HG03097 (cell line): Measurements from ENCODE around the gene B3GNT3.
"Not testable (repeated sequence)": the region's sequence is repeated elsewhere in the genome, so short reads cannot be mapped to it uniquely, and the experiment has no call there.

Experiments used
- ATAC-seq: cut with Tn5 transposase; IDR thresholded peaks from one replicate; pipeline ENCODE4 v1.9.1; 2021; ENCODE audit not compliant: unreplicated experiment, low FRiP score

The B3GNT3 gene

GRCh38 chr19:17796013-17796837 lies 1.3 kb downstream of the B3GNT3 start:
- no peak for ATAC-seq

GRCh38 chr19:17796838-17797423 lies 2.0 kb downstream of the B3GNT3 start:
- ATAC-seq, result no peak

- ATAC-seq, result no peak
These were observed 2.7 kb downstream of the B3GNT3 start for GRCh38 chr19:17797424-17798201.

- ATAC-seq, result not testable (repeated sequence)
These were observed 3.7 kb downstream of the B3GNT3 start for GRCh38 chr19:17798599-17798998.

- no peak for ATAC-seq
These were observed 7.4 kb downstream of the B3GNT3 start for GRCh38 chr19:17802137-17802858.

- no peak for ATAC-seq
These were observed 8.4 kb downstream of the B3GNT3 start for GRCh38 chr19:17803264-17803896.

- no peak for ATAC-seq
These were observed 10.5 kb downstream of the B3GNT3 start for GRCh38 chr19:17805427-17805826.

- no peak for ATAC-seq
These were observed 12.0 kb downstream of the B3GNT3 start for GRCh38 chr19:17806945-17807344.

GRCh38 chr19:17807731-17808316 lies 12.9 kb downstream of the B3GNT3 start:
- ATAC-seq, result no peak

GRCh38 chr19:17811103-17811502 lies 16.2 kb downstream of the B3GNT3 start:
- no peak for ATAC-seq

- no peak for ATAC-seq
These were observed 16.7 kb downstream of the B3GNT3 start for GRCh38 chr19:17811681-17812080.

- no peak for ATAC-seq
These were observed 17.2 kb downstream of the B3GNT3 start for GRCh38 chr19:17812099-17812498.

GRCh38 chr19:17817668-17818363 lies 22.9 kb downstream of the B3GNT3 start:
- no peak for ATAC-seq

GRCh38 chr19:17821190-17821589 lies 26.3 kb downstream of the B3GNT3 start, which contains the start of gene INSL3:
Gene INSL3 (minus strand): TSS chr19:17821519. CDS start chr19:17821506, 13 bp downstream.
- ATAC-seq, result no peak

- ATAC-seq, result no peak
These were observed 29.4 kb downstream of the B3GNT3 start for GRCh38 chr19:17824339-17824738.

- no peak for ATAC-seq
These were observed 31.6 kb downstream of the B3GNT3 start for GRCh38 chr19:17826508-17827056.

- no peak for ATAC-seq
These were observed 35.1 kb downstream of the B3GNT3 start for GRCh38 chr19:17829855-17830566.
